ENCODE results near the gene THBS4.

THBS4 gene

GRCh38 chr5:80043187-80043586 is 8.0 kb downstream of the THBS4 start:
- H3K27me3 ChIP-seq (ENCODE audit: control insufficient read depth, insufficient read depth, low read length, poor library complexity, severe bottlenecking): no peaks in the 10 kb centered on the region
- WGBS, 2 experiments: 94 to 95% methylated on average over 4 of the region's 4 CpGs
- no peaks in the 10 kb centered on the region for H3K4me1 ChIP-seq (ENCODE audit: control insufficient read depth, insufficient read depth, low read length)

GRCh38 chr5:80048084-80048780 is 13.1 kb downstream of the THBS4 start:
- no peaks in the 10 kb centered on the region for H3K9me3 ChIP-seq (ENCODE audit: control insufficient read depth, low read length)
- no peaks in the 10 kb centered on the region for H3K4me1 ChIP-seq (ENCODE audit: control insufficient read depth, insufficient read depth, low read length)
- H3K27me3 ChIP-seq (ENCODE audit: control insufficient read depth, insufficient read depth, low read length, poor library complexity, severe bottlenecking): no peaks in the 10 kb centered on the region
- no peak overlapping the region for H3K4me3 ChIP-seq (ENCODE audit: insufficient read depth, low read depth, low read length)
- no peaks in the 10 kb centered on the region for H3K36me3 ChIP-seq (ENCODE audit: control insufficient read depth, insufficient read depth, low read length)
- H3K27ac ChIP-seq (ENCODE audit: insufficient read depth, low read depth, low read length, poor library complexity, severe bottlenecking): no peak overlapping the region

More at GRCh38 chr5:80043187-80043586, 8.0 kb downstream of the THBS4 start:
- Histone ChIP-seq H3K36me3 (ENCODE audit: control insufficient read depth, insufficient read depth, low read length) (no peaks in the 10 kb centered on the region), H3K27ac (ENCODE audit: insufficient read depth, low read depth, low read length, poor library complexity, severe bottlenecking) (no peak overlapping the region), H3K4me3 (ENCODE audit: insufficient read depth, low read depth, low read length) (no peak overlapping the region), H3K9me3 (ENCODE audit: control insufficient read depth, low read length) (no peaks in the 10 kb centered on the region)

- Histone ChIP-seq H3K9me3 (ENCODE audit: control insufficient read depth, low read length) (no peaks in the 10 kb centered on the region), H3K27ac (ENCODE audit: insufficient read depth, low read depth, low read length, poor library complexity, severe bottlenecking) (no peak overlapping the region), H3K4me3 (ENCODE audit: insufficient read depth, low read depth, low read length) (no peak overlapping the region), H3K4me1 (ENCODE audit: control insufficient read depth, insufficient read depth, low read length) (no peaks in the 10 kb centered on the region), H3K36me3 (ENCODE audit: control insufficient read depth, insufficient read depth, low read length) (no peaks in the 10 kb centered on the region), H3K27me3 (ENCODE audit: control insufficient read depth, insufficient read depth, low read length, poor library complexity, severe bottlenecking) (no peaks in the 10 kb centered on the region)
- 91 to 93% methylated on average over 7 to 8 of the region's 8 CpGs for WGBS, 2 experiments
Measured at GRCh38 chr5:80052464-80052863, 17.3 kb downstream of the THBS4 start.

GRCh38 chr5:80054682-80055081 is 19.5 kb downstream of the THBS4 start:
- H3K4me3 ChIP-seq (ENCODE audit: insufficient read depth, low read depth, low read length): no peak overlapping the region
- H3K9me3 ChIP-seq (ENCODE audit: control insufficient read depth, low read length): no peaks in the 10 kb centered on the region
- H3K27me3 ChIP-seq (ENCODE audit: control insufficient read depth, insufficient read depth, low read length, poor library complexity, severe bottlenecking): no peaks in the 10 kb centered on the region
- no peaks in the 10 kb centered on the region for H3K4me1 ChIP-seq (ENCODE audit: control insufficient read depth, insufficient read depth, low read length)
- no peaks in the 10 kb centered on the region for H3K36me3 ChIP-seq (ENCODE audit: control insufficient read depth, insufficient read depth, low read length)
- no peak overlapping the region for H3K27ac ChIP-seq (ENCODE audit: insufficient read depth, low read depth, low read length, poor library complexity, severe bottlenecking)
- WGBS, 2 experiments: 92 to 93% methylated on average over 5 of the region's 5 CpGs

- no peaks in the 10 kb centered on the region for H3K36me3 ChIP-seq (ENCODE audit: control insufficient read depth, insufficient read depth, low read length)
Measured at GRCh38 chr5:80055491-80056170, 20.5 kb downstream of the THBS4 start.

GRCh38 chr5:80057099-80057498 is 22.0 kb downstream of the THBS4 start:
- Histone ChIP-seq H3K4me1 (ENCODE audit: control insufficient read depth, insufficient read depth, low read length) (no peaks in the 10 kb centered on the region), H3K9me3 (ENCODE audit: control insufficient read depth, low read length) (no peaks in the 10 kb centered on the region), H3K27me3 (ENCODE audit: control insufficient read depth, insufficient read depth, low read length, poor library complexity, severe bottlenecking) (no peaks in the 10 kb centered on the region), H3K4me3 (ENCODE audit: insufficient read depth, low read depth, low read length) (no peak overlapping the region), H3K36me3 (ENCODE audit: control insufficient read depth, insufficient read depth, low read length) (no peaks in the 10 kb centered on the region), H3K27ac (ENCODE audit: insufficient read depth, low read depth, low read length, poor library complexity, severe bottlenecking) (no peak overlapping the region)
- WGBS, 2 experiments: 97 to 99% methylated on average over 2 of the region's 2 CpGs

More at GRCh38 chr5:80055491-80056170, 20.5 kb downstream of the THBS4 start:
- WGBS, 2 experiments: 83 to 84% methylated on average over 11 of the region's 11 CpGs
- Histone ChIP-seq H3K27me3 (ENCODE audit: control insufficient read depth, insufficient read depth, low read length, poor library complexity, severe bottlenecking) (no peaks in the 10 kb centered on the region), H3K4me3 (ENCODE audit: insufficient read depth, low read depth, low read length) (no peak overlapping the region), H3K4me1 (ENCODE audit: control insufficient read depth, insufficient read depth, low read length) (no peaks in the 10 kb centered on the region), H3K27ac (ENCODE audit: insufficient read depth, low read depth, low read length, poor library complexity, severe bottlenecking) (no peak overlapping the region), H3K9me3 (ENCODE audit: control insufficient read depth, low read length) (no peaks in the 10 kb centered on the region)

GRCh38 chr5:80057921-80058320 is 22.8 kb downstream of the THBS4 start:
- H3K27ac ChIP-seq (ENCODE audit: insufficient read depth, low read depth, low read length, poor library complexity, severe bottlenecking): no peak overlapping the region
- no peaks in the 10 kb centered on the region for H3K36me3 ChIP-seq (ENCODE audit: control insufficient read depth, insufficient read depth, low read length)
- H3K4me3 ChIP-seq (ENCODE audit: insufficient read depth, low read depth, low read length): no peak overlapping the region
- H3K9me3 ChIP-seq (ENCODE audit: control insufficient read depth, low read length): no peaks in the 10 kb centered on the region
- H3K4me1 ChIP-seq (ENCODE audit: control insufficient read depth, insufficient read depth, low read length): no peaks in the 10 kb centered on the region
- 90 to 95% methylated on average over 2 of the region's 2 CpGs for WGBS, 2 experiments
- no peaks in the 10 kb centered on the region for H3K27me3 ChIP-seq (ENCODE audit: control insufficient read depth, insufficient read depth, low read length, poor library complexity, severe bottlenecking)

- Histone ChIP-seq H3K27me3 (ENCODE audit: control insufficient read depth, insufficient read depth, low read length, poor library complexity, severe bottlenecking) (no peaks in the 10 kb centered on the region), H3K27ac (ENCODE audit: insufficient read depth, low read depth, low read length, poor library complexity, severe bottlenecking) (no peak overlapping the region), H3K9me3 (ENCODE audit: control insufficient read depth, low read length) (no peaks in the 10 kb centered on the region), H3K4me3 (ENCODE audit: insufficient read depth, low read depth, low read length) (no peak overlapping the region), H3K4me1 (ENCODE audit: control insufficient read depth, insufficient read depth, low read length) (no peaks in the 10 kb centered on the region), H3K36me3 (ENCODE audit: control insufficient read depth, insufficient read depth, low read length) (no peaks in the 10 kb centered on the region)
- 96 to 97% methylated on average over 18 of the region's 18 CpGs for WGBS, 2 experiments
Measured at GRCh38 chr5:80059354-80059980, 24.3 kb downstream of the THBS4 start.

GRCh38 chr5:80060966-80061365 is 25.8 kb downstream of the THBS4 start:
- no peak overlapping the region for H3K27ac ChIP-seq (ENCODE audit: insufficient read depth, low read depth, low read length, poor library complexity, severe bottlenecking)
- no peak overlapping the region for H3K4me3 ChIP-seq (ENCODE audit: insufficient read depth, low read depth, low read length)
- no peaks in the 10 kb centered on the region for H3K9me3 ChIP-seq (ENCODE audit: control insufficient read depth, low read length)
- 95 to 96% methylated on average over 4 of the region's 4 CpGs for WGBS, 2 experiments
- H3K27me3 ChIP-seq (ENCODE audit: control insufficient read depth, insufficient read depth, low read length, poor library complexity, severe bottlenecking): no peaks in the 10 kb centered on the region
- no peaks in the 10 kb centered on the region for H3K36me3 ChIP-seq (ENCODE audit: control insufficient read depth, insufficient read depth, low read length)
- no peaks in the 10 kb centered on the region for H3K4me1 ChIP-seq (ENCODE audit: control insufficient read depth, insufficient read depth, low read length)

- WGBS, 2 experiments: 96 to 97% methylated on average over 4 of the region's 4 CpGs
Measured at GRCh38 chr5:80061547-80061946, 26.4 kb downstream of the THBS4 start.

More at GRCh38 chr5:80061547-80061946, 26.4 kb downstream of the THBS4 start:
- Histone ChIP-seq H3K4me1 (ENCODE audit: control insufficient read depth, insufficient read depth, low read length) (no peaks in the 10 kb centered on the region), H3K9me3 (ENCODE audit: control insufficient read depth, low read length) (no peaks in the 10 kb centered on the region), H3K27ac (ENCODE audit: insufficient read depth, low read depth, low read length, poor library complexity, severe bottlenecking) (no peak overlapping the region), H3K4me3 (ENCODE audit: insufficient read depth, low read depth, low read length) (no peak overlapping the region), H3K27me3 (ENCODE audit: control insufficient read depth, insufficient read depth, low read length, poor library complexity, severe bottlenecking) (no peaks in the 10 kb centered on the region), H3K36me3 (ENCODE audit: control insufficient read depth, insufficient read depth, low read length) (no peaks in the 10 kb centered on the region)
